H9 (cell line): Measurements from ENCODE around the gene MMP25. TPM values are rescaled to one million over a fixed set of nuclear protein-coding genes. Genes with fewer than 3 reads are reported as not detected.

Experiments
- DNase-seq: peaks from one replicate; pipeline ENCODE4 v3.0.0-alpha.2; 2017
- H2AFZ ChIP-seq: one replicate; pipeline ENCODE4 v1.6.1; 2013; ENCODE audit warnings: mild to moderate bottlenecking, low read length, control low read depth, moderate library complexity
- H2AK5ac ChIP-seq: 2 replicates; pipeline ENCODE4 v1.6.1; 2013; ENCODE audit warnings: low read length, control low read depth, mixed read lengths; ENCODE audit not compliant: insufficient read length
- H2BK120ac ChIP-seq: one replicate; pipeline ENCODE4 v1.6.1; 2013; ENCODE audit warnings: low read depth, mild to moderate bottlenecking, low read length, control low read depth, inconsistent platforms; ENCODE audit not compliant: poor library complexity, severe bottlenecking
- H2BK12ac ChIP-seq: 2 replicates; pipeline ENCODE4 v1.6.1; 2013; ENCODE audit warnings: low read length, control low read depth, mixed read lengths, low read depth; ENCODE audit not compliant: insufficient read length
- H2BK15ac ChIP-seq: 2 replicates; pipeline ENCODE4 v1.6.1; 2013; ENCODE audit warnings: low read depth, low read length, control low read depth
- H2BK20ac ChIP-seq: one replicate; pipeline ENCODE4 v1.6.1; 2013; ENCODE audit warnings: low read depth, mild to moderate bottlenecking, low read length, control low read depth, inconsistent platforms; ENCODE audit not compliant: poor library complexity, severe bottlenecking
- H2BK5ac ChIP-seq: 2 replicates; pipeline ENCODE4 v1.6.1; 2013; ENCODE audit warnings: low read length, control low read depth, mixed read lengths; ENCODE audit not compliant: insufficient read length
- H3K14ac ChIP-seq: 2 replicates; pipeline ENCODE4 v1.6.1; 2013; ENCODE audit warnings: low read length, control low read depth; ENCODE audit not compliant: insufficient read depth
- H3K18ac ChIP-seq: 2 replicates; pipeline ENCODE4 v1.6.1; 2013; ENCODE audit warnings: low read depth, mild to moderate bottlenecking, mixed read lengths, low read length, control low read depth; ENCODE audit not compliant: insufficient read length
- H3K23ac ChIP-seq: 2 replicates; pipeline ENCODE4 v1.6.1; 2013; ENCODE audit warnings: low read length, control low read depth, mixed read lengths, low read depth; ENCODE audit not compliant: insufficient read length
- H3K23me2 ChIP-seq: 2 replicates; pipeline ENCODE4 v1.6.1; 2013; ENCODE audit warnings: low read depth, mild to moderate bottlenecking, mixed read lengths, low read length, control low read depth; ENCODE audit not compliant: insufficient read length, poor library complexity, severe bottlenecking
- H3K27ac ChIP-seq: 2 replicates; pipeline ENCODE4 v1.5.1; 2013; ENCODE audit warnings: low read length, control low read depth, mixed read lengths, low read depth; ENCODE audit not compliant: insufficient read length
- H3K27me3 ChIP-seq: 2 replicates; pipeline ENCODE4 v1.6.1; 2013; ENCODE audit warnings: low read length, control low read depth, inconsistent platforms; ENCODE audit not compliant: insufficient read depth
- H3K4ac ChIP-seq: 2 replicates; pipeline ENCODE4 v1.6.1; 2013; ENCODE audit warnings: low read depth, mild to moderate bottlenecking, control low read depth, inconsistent platforms, low read length, moderate library complexity
- H3K4me1 ChIP-seq: 2 replicates; pipeline ENCODE4 v1.6.1; 2013; ENCODE audit warnings: low read length, control low read depth, inconsistent platforms; ENCODE audit not compliant: insufficient read depth
- H3K4me2 ChIP-seq: 2 replicates; pipeline ENCODE4 v1.6.1; 2013; ENCODE audit warnings: low read length, control low read depth, mixed read lengths; ENCODE audit not compliant: insufficient read length, insufficient read depth
- H3K56ac ChIP-seq: 2 replicates; pipeline ENCODE4 v1.6.1; 2013; ENCODE audit warnings: low read depth, mild to moderate bottlenecking, mixed read lengths, low read length, control low read depth; ENCODE audit not compliant: insufficient read length
- H3K79me1 ChIP-seq: 2 replicates; pipeline ENCODE4 v1.6.1; 2013; ENCODE audit warnings: low read depth, mild to moderate bottlenecking, moderate library complexity, low read length, control low read depth, inconsistent platforms; ENCODE audit not compliant: insufficient read depth, poor library complexity, severe bottlenecking
- H3K79me2 ChIP-seq: 2 replicates; pipeline ENCODE4 v1.6.1; 2013; ENCODE audit warnings: low read length, control low read depth, inconsistent platforms; ENCODE audit not compliant: insufficient read depth
- H3K9ac ChIP-seq: 2 replicates; pipeline ENCODE4 v1.6.1; 2013; ENCODE audit warnings: low read length, control low read depth, mixed read lengths; ENCODE audit not compliant: insufficient read length; ENCODE audit errors: extremely low read depth
- H3K9me3 ChIP-seq: one replicate; pipeline ENCODE4 v1.6.1; 2013; ENCODE audit warnings: low read depth, low read length, inconsistent platforms; ENCODE audit not compliant: control insufficient read depth
- H3T11ph ChIP-seq: one replicate; pipeline ENCODE4 v1.6.1; 2013; ENCODE audit warnings: mild to moderate bottlenecking, low read length, control low read depth, inconsistent platforms
- H4K20me1 ChIP-seq: one replicate; pipeline ENCODE4 v1.6.1; 2013; ENCODE audit not compliant: control insufficient read depth, insufficient read length, insufficient read depth
- H4K5ac ChIP-seq: 2 replicates; pipeline ENCODE4 v1.6.1; 2013; ENCODE audit warnings: low read depth, mild to moderate bottlenecking, mixed read lengths, low read length, control low read depth; ENCODE audit not compliant: insufficient read length
- H4K8ac ChIP-seq: replicated peaks from 2 replicates; pipeline ENCODE4 v1.6.1; 2013; ENCODE audit warnings: low read length, control low read depth, mixed read lengths, low read depth; ENCODE audit not compliant: insufficient read length
- H4K91ac ChIP-seq: 2 replicates; pipeline ENCODE4 v1.6.1; 2013; ENCODE audit warnings: low read depth, mild to moderate bottlenecking, moderate library complexity, mixed read lengths, low read length, control low read depth; ENCODE audit not compliant: insufficient read length
- H3K27ac Mint-ChIP-seq, 3 experiments: 2 replicates in 2 of 3; 3 replicates in 1 of 3; pipeline ENCODE4 v1.8.0; 2020 to 2021; ENCODE audit warnings: mixed read lengths in 3 of 3, mild to moderate bottlenecking in 1 of 3, moderate library complexity in 1 of 3
- H3K27me3 Mint-ChIP-seq: 2 replicates; pipeline ENCODE4 v1.8.0; 2021; ENCODE audit warnings: low read depth, mild to moderate bottlenecking, moderate library complexity, mixed read lengths
- H3K36me3 Mint-ChIP-seq, 3 experiments: 2 replicates in 2 of 3; 3 replicates in 1 of 3; pipeline ENCODE4 v1.8.0; 2020 to 2021; ENCODE audit warnings: low read depth in 3 of 3, mixed read lengths in 3 of 3; ENCODE audit not compliant: insufficient read depth in 1 of 3
- H3K4me1 Mint-ChIP-seq, 2 experiments: 2 replicates each; pipeline ENCODE4 v1.8.0; 2020; ENCODE audit warnings: mixed read lengths in 2 of 2
- H3K4me3 Mint-ChIP-seq, 2 experiments: 2 replicates in 1 of 2; 3 replicates in 1 of 2; pipeline ENCODE4 v1.8.0; 2020 to 2021; ENCODE audit warnings: mild to moderate bottlenecking in 2 of 2, mixed read lengths in 2 of 2, moderate library complexity in 1 of 2
- H3K9me3 Mint-ChIP-seq, 2 experiments: 2 replicates in 1 of 2; 3 replicates in 1 of 2; pipeline ENCODE4 v1.8.0; 2020; ENCODE audit warnings: mild to moderate bottlenecking in 2 of 2, mixed read lengths in 2 of 2, moderate library complexity in 1 of 2
- WGBS: extraction: QIAGEN DNeasy Blood & Tissue Kit; methylation state at CpG from one replicate; pipeline ENCODE4 v1.1.7; 2013; ENCODE audit warnings: missing lambda C conversion rate, low lambda C conversion rate, mixed read lengths; ENCODE audit not compliant: insufficient read length; ENCODE audit errors: extremely low coverage; 5-methylcytosine and 5-hydroxymethylcytosine counted together
- total RNA-seq: library from RNA; stranded (reverse); gene quantifications from 2 replicates; pipeline ENCODE4 v1.2.1, GENCODE V29; 2021
- TF ChIP-seq, protein P1 (sequence below): fragments of 200-600 bp; sonication (generic); conservative IDR thresholded peaks from 3 replicates; pipeline ENCODE4 v1.8.0; 2021; ENCODE audit warnings: antibody characterized with exemption, mild to moderate bottlenecking

Gene MMP25
- total RNA-seq, 1 experiment from 2014 or later = 13.5 TPM

DNA sequence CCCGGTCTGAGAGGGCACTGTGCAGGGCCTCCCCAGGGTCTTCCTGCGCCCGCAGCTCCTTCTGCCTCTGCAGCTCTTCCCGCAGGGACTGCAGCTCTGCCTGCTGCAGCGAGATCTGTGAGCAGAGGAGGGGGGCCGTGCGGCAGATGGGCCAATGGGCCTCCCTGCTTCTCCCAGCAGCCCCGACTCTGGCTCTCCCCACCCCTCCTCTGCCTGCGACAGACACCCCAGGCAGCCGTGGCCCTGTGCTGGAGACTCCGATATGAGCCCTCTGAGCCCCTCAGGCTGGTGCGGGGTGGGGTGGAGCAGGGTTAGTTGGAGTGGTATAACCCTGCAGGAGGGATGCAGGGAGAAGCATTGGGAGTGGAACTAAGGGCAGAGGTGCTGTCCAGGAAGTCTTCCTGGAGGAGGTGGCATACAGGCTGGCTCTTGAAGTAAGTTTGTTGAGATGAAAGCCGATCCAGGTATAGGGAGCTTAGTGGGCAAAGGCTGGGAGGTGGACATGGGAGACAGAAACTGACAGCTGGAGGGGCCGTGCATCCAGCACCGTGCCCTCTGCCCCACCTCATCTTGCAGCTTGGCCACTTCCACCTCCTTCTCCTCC, 17.5 kb upstream of the MMP25 start:
- Histone ChIP-seq H3K23ac (no peak overlapping the region), H3K4me1 (no peaks in the 10 kb centered on the region), H3K14ac (no peak overlapping the region), H3K27me3 (no peaks in the 10 kb centered on the region), H3K18ac (no peak overlapping the region), H2AFZ (no peak overlapping the region), H2BK5ac (no peak overlapping the region), H3K79me2 (no peaks in the 10 kb centered on the region), H3K4me2 (no peak overlapping the region), H4K5ac (no peak overlapping the region), H3T11ph (no peak overlapping the region), H2BK20ac (no peak overlapping the region), H3K56ac (no peak overlapping the region), H3K9ac (no peak overlapping the region), H3K27ac (no peak overlapping the region), H4K91ac (no peak overlapping the region), H4K8ac (no peak overlapping the region), H2BK12ac (no peak overlapping the region), H3K79me1 (no peaks in the 10 kb centered on the region), H4K20me1 (peaks cover 3% of the 10 kb centered on the region), H3K4ac (no peak overlapping the region), H2BK15ac (no peak overlapping the region), H2AK5ac (no peak overlapping the region), H2BK120ac (no peak overlapping the region), H3K9me3 (no peaks in the 10 kb centered on the region), H3K23me2 (no peaks in the 10 kb centered on the region)
- no CpG with 5 or more reads among the region's 15 CpGs for WGBS
- TF ChIP-seq, protein P1, sequence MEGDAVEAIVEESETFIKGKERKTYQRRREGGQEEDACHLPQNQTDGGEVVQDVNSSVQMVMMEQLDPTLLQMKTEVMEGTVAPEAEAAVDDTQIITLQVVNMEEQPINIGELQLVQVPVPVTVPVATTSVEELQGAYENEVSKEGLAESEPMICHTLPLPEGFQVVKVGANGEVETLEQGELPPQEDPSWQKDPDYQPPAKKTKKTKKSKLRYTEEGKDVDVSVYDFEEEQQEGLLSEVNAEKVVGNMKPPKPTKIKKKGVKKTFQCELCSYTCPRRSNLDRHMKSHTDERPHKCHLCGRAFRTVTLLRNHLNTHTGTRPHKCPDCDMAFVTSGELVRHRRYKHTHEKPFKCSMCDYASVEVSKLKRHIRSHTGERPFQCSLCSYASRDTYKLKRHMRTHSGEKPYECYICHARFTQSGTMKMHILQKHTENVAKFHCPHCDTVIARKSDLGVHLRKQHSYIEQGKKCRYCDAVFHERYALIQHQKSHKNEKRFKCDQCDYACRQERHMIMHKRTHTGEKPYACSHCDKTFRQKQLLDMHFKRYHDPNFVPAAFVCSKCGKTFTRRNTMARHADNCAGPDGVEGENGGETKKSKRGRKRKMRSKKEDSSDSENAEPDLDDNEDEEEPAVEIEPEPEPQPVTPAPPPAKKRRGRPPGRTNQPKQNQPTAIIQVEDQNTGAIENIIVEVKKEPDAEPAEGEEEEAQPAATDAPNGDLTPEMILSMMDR = no peak
- Mint-ChIP-seq H3K4me1 (peaks cover 14 to 39% of the 10 kb centered on the region in 2 experiments), H3K4me3 (peak overlapping the region in 1 of 2 experiments; percentile 55; a peak in 2 of 5 replicates), H3K27me3 (peaks cover 13% of the 10 kb centered on the region), H3K27ac (no peak overlapping the region), H3K36me3 (peaks cover 13 to 38% (median 34%) of the 10 kb centered on the region in 3 experiments), H3K9me3 (no peaks in the 10 kb centered on the region)
- DNase-seq = no peak
